ENCODE results near the gene SHC2.
"Not testable (repeated sequence)": the region's sequence is repeated elsewhere in the genome, so short reads cannot be mapped to it uniquely, and the experiment has no call there.

GRCh38 chr19:382578-382977 is 78.3 kb downstream of the SHC2 start:
- not testable (repeated sequence) for TF ChIP-seq CTCF (conservative IDR thresholded peaks at IDR 0.05; ENCODE audit: low read depth, low read length); EZH2 (IDR thresholded peaks at IDR 0.05; ENCODE audit: low read length, unreplicated experiment); EZH2phosphoT487 (IDR thresholded peaks at IDR 0.05; ENCODE audit: borderline replicate concordance, low read length)

Measured in PC-3 (cell line).